K562 (cell line): ENCODE results near the gene NLGN4X.

Experiments
- CBX1 ChIP-seq: sonication (generic); IDR thresholded peaks from 2 replicates; pipeline ENCODE4 v1.6.1; 2016; ENCODE audit warnings: antibody characterized with exemption, low read depth, mild to moderate bottlenecking
- CTCF ChIP-seq, 3 experiments: IDR thresholded peaks in 2 of 3; conservative IDR thresholded peaks in 1 of 3; 2 replicates each; pipeline ENCODE4 v1.5.1; 2011 to 2012; ENCODE audit warnings: low read length in 3 of 3, mild to moderate bottlenecking in 3 of 3, control low read depth in 2 of 3, improper control_type of control experiment in 1 of 3, inconsistent platforms in 1 of 3, low read depth in 1 of 3, mixed read lengths in 1 of 3, moderate library complexity in 1 of 3; ENCODE audit not compliant: insufficient read depth in 2 of 3

- no peak for TF ChIP-seq CBX1
- TF ChIP-seq CTCF (IDR thresholded peaks at IDR 0.05 in 2 of 3, conservative IDR thresholded peaks at IDR 0.05 in 1 of 3; ENCODE audit: insufficient read depth in 2 of 3, low read depth in 1 of 3, low read length in 3 of 3): no peak
Observed at GRCh38 chrX:5979338-5979737, 249.3 kb downstream of the NLGN4X start.
